ENCODE measurements around the gene PPP3R1. TPM values are rescaled to one million over a fixed set of nuclear protein-coding genes. Genes with fewer than 3 reads are reported as not detected.

Gene PPP3R1
- total and polyA plus RNA-seq, 2 of the 4 experiments (the other 2 are of a cell fraction) = 9.1 to 17.3 TPM

GRCh38 chr2:68200157-68200787 lies 52.1 kb downstream of the PPP3R1 start:
- H3K14ac ChIP-seq (replicated peaks; ENCODE audit: low read depth, low read length) = no peak overlapping the region
- H2BK15ac ChIP-seq (ENCODE audit: low read depth, low read length) = no peak overlapping the region
- intact Hi-C loops (cut with micrococcal nuclease) = loop anchor here (5.0 kb wide), 1 partner anchor 37 kb away; no protein-coding TSS in a partner anchor
- H4K91ac ChIP-seq (ENCODE audit: insufficient read depth, low read depth, low read length) = no peak overlapping the region
- no peak overlapping the region for H2AK9ac ChIP-seq (replicated peaks; ENCODE audit: low read depth, low read length, poor library complexity)
- H4K8ac ChIP-seq (ENCODE audit: low read depth in 2 of 2, low read length in 2 of 2) = no peak overlapping the region
- H3K4me1 ChIP-seq (ENCODE audit: control insufficient read depth, insufficient read depth, low read length) = peaks cover 5% of the 10 kb centered on the region
- no peak overlapping the region for H2BK5ac ChIP-seq (ENCODE audit: low read depth, low read length, poor library complexity, severe bottlenecking)
- H3K27ac ChIP-seq (ENCODE audit: insufficient read depth, low read length) = no peak overlapping the region
- H3K4me2 ChIP-seq (ENCODE audit: low read depth, low read length) = no peak overlapping the region
- H3K9me3 ChIP-seq (ENCODE audit: control insufficient read depth, insufficient read depth, low read length) = no peaks in the 10 kb centered on the region
- no peaks in the 10 kb centered on the region for H3K27me3 ChIP-seq (ENCODE audit: control insufficient read depth, insufficient read depth, low read length)
- H3K9me1 ChIP-seq (ENCODE audit: insufficient read depth, low read length) = no peaks in the 10 kb centered on the region; the same call in 1 of the 2 replicates
- H4K5ac ChIP-seq (ENCODE audit: low read depth, low read length) = no peak overlapping the region
- H3K4me3 ChIP-seq (ENCODE audit: insufficient read depth, low read depth, low read length) = no peak overlapping the region
- H3K36me3 ChIP-seq (ENCODE audit: control insufficient read depth, insufficient read depth, low read length) = no peaks in the 10 kb centered on the region
- in situ Hi-C loops (cut with MboI; ENCODE audit: low sequenced_read_pairs) = no loop called here
- no peak overlapping the region for H3K9ac ChIP-seq (ENCODE audit: low read depth, low read length)
- H2BK20ac ChIP-seq (ENCODE audit: low read depth, low read length) = no peak overlapping the region
- no peak overlapping the region for H2AFZ ChIP-seq (replicated peaks; ENCODE audit: low read length, poor library complexity)
- WGBS, 2 experiments (ENCODE audit: extremely low coverage in 2 of 2, insufficient read length in 1 of 2) = 100% methylated on average over 1 of the region's 4 CpGs; no CpG with 5 or more reads in 1 of the 2 experiments
- no peak overlapping the region for H3K4ac ChIP-seq (ENCODE audit: low read depth, low read length)
- CTCF ChIA-PET = interaction anchor here (1.4 kb wide), 1 partner anchor 25 kb away, joined by 3 read pairs; no protein-coding TSS in a partner anchor
- no peak overlapping the region for H3K23ac ChIP-seq (ENCODE audit: low read depth, low read length)
- POLR2A ChIA-PET (ENCODE audit: unreplicated experiment) = no interaction called here
- no peak overlapping the region for H3K18ac ChIP-seq (ENCODE audit: low read depth, low read length)
- no peak overlapping the region for H2AK5ac ChIP-seq (ENCODE audit: low read depth, low read length)
- no peak for TF ChIP-seq CTCF (conservative IDR thresholded peaks at IDR 0.05; ENCODE audit: low read depth, low read length)
- H2BK120ac ChIP-seq (ENCODE audit: low read depth, low read length) = no peak overlapping the region
- dilution Hi-C loops (cut with HindIII; ENCODE audit: low sequenced_read_pairs, unreplicated experiment) = no loop called here
- BruUV-seq (replicated peaks) = no TSS peak
- no peak overlapping the region for H3K56ac ChIP-seq (ENCODE audit: extremely low read depth, insufficient read depth, low read length)
- H4K20me1 ChIP-seq (ENCODE audit: insufficient read depth, low read length) = peaks cover 34% of the 10 kb centered on the region; the same call in 1 of the 2 replicates
- DNase-seq = no peak
- ATAC-seq (ENCODE audit: low read depth) = no peak
- H3K79me1 ChIP-seq (ENCODE audit: low read depth in 1 of 2, low read length in 2 of 2) = peaks cover 6 to 47% of the 10 kb centered on the region in 2 experiments; a peak in 3 of 4 replicates
